HT1080 (cell line): ENCODE results near the gene CDC25A. TPM values are rescaled to one million over a fixed set of nuclear protein-coding genes. Genes with fewer than 3 reads are reported as not detected.

Source experiments
- DNase-seq: peaks from one replicate; pipeline ENCODE4 v3.0.0-alpha.2; 2015; ENCODE audit warnings: low read depth
- small RNA-seq: library from RNA; depleted of rRNA; stranded (forward); fragments of <200 nt; gene quantifications from one replicate; pipeline ENCODE3, GENCODE V24; 2014
- total RNA-seq: library from RNA; depleted of rRNA; stranded (reverse); fragments of >200 nt; shearing (Covaris generic); gene quantifications from 2 replicates; pipeline ENCODE4 v1.2.3, GENCODE V29; 2014; rRNA removed

CDC25A gene
- total RNA-seq, 1 experiment from 2014 or later: 43.4 TPM

DNA sequence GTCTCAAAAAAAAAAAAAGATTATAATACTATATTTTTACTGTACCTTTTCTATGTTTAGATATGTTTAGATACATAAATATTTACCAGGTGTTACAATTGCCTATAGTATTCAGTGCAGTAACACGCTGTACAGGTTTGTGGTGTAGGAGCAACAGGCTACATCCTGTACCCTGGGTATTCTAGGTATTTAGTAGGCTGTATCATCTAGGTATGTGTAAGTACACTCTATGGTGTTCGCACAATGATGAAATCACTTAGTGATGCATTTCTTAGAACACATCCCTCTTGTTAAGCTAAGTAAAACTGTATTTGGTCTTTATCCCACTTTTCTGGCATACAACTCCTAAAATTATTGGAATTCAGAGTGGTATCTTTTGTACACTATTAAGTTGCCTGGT, 77.8 kb downstream of the CDC25A start:
- DNase-seq: no peak

DNA sequence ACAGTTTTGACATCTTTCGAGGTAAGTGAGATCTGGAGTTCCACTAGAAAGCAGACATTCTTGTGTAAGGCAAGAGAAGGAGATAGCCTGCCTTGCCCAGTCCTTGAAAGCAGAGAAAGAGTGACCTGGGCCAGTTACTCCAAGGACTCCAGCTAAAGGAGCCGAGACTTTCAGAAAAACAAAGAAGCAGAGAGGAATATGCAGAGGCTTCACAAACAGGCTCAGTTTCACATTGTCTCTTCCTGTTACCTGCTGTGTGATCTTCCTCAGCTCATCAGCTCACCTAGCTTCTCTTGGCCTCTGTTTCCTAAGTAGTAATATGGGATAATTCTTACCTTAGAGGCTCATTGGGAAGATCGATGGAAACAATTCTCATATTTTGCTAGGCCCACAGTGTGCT, 81.0 kb downstream of the CDC25A start:
- no peak for DNase-seq

Small RNA genes within 50 kb of the gene (small RNA-seq; reads per million reads assigned to genes)
- not detected for gene MIR4443
- gene NDUFB1P1: not detected
- not detected for gene RNU7-128P
- not detected for gene SNRPFP4

Other genes starting within 250 kb of the CDC25A start
- gene MAP4, start 172.0 kb downstream of the CDC25A start, total RNA-seq: 48.7 and 60.0 TPM in 2 replicates
- not detected in 2 replicates for gene CAMP, start 35.1 kb upstream of the CDC25A start, total RNA-seq
- 5.8 and 7.2 TPM in 2 replicates for gene ZNF589, start 52.7 kb upstream of the CDC25A start, total RNA-seq
- gene NME6, start 113.0 kb upstream of the CDC25A start, total RNA-seq: 20.2 and 30.4 TPM in 2 replicates
- gene SPINK8, start 145.2 kb upstream of the CDC25A start, total RNA-seq: not detected in 2 replicates
- gene FBXW12, start 183.8 kb upstream of the CDC25A start, total RNA-seq: not detected in 2 replicates
- gene PLXNB1, start 241.7 kb upstream of the CDC25A start, total RNA-seq: 5.8 and 12.3 TPM in 2 replicates